NCI-H2171 treated with DMSO at 0.1 percent for 48 hours (cell line): ENCODE results near the gene UNC79.

Experiments
- DNase-seq: peaks from one replicate; lab custom pipeline; 2025; lab: John Stamatoyannopoulos, UW

Gene UNC79

DNA sequence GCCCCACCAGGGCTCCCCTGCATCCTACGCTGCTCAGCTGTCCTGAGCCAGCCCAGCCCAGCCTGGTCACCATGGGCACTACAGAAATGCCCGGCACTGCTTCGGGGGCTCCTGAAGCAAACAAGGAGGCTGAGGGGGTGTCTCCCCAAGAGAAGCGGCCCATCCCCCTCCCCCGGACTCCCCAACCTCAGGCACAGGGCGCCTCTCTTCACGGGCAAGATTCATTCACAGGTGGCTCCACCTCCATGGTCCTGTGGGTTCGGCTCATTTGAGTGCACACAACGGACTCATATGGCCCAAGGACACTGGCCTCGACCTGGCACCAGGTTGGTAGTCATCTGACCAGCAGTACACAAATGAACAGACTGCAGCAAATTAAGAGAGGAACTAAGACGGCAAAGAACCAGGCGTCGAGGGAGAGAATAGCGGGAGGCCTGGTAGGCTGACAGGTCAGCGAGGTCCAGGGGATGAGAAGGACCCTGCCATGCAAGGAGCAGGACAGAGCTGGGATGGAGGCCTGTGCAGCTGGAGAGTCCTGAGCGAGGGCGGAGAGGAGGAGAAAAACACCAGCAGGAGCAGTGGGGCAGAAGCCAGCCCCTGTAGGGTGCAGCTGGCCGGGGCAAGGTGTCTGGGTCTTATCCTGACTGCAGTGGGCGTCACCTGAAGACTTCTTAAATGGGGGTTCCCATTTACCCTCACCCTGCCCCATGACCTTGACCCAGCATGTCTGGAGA lies 297.3 kb downstream of the UNC79 start:
- DNase-seq: no peak

DNA sequence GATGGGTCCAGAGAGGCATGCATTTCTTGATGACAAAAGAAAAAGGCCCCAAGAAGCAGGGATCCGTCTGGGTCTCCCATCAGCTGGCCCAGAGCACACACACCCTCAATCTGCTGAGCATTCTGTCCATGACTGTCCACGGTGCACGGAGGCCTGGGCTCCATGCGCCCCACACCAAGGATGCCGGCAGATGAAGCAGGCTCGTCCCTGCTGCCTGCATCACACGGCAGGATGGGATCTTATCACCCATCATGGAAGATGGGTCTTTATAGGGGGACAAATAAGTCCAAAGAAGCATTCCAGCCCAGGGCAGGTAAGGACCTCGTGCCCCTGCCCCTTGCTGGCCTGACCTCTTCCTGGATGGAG lies 297.9 kb downstream of the UNC79 start:
- DNase-seq: no peak

DNA sequence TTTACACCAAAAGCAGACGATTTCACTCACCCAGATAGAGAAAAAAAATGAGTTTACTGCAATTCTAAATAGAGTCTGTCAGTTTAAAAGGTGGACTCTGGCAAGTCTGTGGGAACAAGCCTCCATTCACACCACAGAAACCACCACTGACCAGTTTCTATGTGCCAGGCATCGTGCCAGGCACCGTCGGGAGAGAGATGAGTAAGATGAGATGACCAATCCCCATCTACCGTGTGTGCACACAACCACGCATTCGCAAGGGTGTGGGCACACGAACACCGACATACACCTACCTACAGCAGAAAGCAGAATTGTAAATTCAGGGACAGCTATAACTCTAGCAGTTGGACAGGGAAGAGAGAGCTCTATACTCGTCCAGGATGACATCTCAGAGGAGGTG lies 299.3 kb downstream of the UNC79 start:
- no peak for DNase-seq

DNA sequence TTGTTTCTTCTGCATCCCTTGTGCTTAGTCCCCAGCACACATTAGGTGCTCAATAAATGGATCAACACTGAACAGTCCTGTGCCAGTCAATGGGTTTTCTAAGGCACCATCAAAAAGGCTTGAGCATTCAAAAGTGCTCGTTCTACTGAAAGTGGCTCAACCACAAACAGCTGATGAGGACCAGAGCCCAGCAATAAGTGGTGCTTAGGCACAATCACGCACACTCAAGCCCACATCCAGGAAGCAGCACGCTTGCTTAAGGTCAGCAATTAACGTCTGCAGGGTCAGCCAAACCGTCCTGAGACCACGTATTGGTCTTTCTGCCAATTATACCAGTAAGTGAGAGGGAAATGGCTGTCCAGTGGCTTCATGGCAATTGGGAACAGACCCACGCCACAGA lies 301.0 kb downstream of the UNC79 start:
- DNase-seq: no peak

DNA sequence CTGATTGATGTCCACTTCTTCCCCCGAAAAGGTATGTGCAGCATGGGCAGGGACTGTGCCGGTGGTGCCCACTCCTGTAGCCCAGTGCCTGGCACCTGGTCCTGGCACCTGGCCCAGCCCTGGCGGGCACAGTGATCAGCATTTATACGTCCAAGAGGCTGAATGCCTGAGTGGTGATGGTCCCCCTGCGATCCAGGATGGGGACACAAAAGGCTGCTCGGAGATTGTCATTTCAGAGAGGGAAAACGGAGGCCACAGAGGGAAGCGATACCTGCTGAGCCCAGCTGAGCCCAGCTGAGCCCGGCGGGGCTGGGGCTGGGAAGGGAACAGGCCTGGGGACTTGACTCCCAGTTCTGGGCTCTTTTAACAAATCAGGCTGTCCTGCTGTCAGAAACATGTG lies 301.8 kb downstream of the UNC79 start:
- no peak for DNase-seq

DNA sequence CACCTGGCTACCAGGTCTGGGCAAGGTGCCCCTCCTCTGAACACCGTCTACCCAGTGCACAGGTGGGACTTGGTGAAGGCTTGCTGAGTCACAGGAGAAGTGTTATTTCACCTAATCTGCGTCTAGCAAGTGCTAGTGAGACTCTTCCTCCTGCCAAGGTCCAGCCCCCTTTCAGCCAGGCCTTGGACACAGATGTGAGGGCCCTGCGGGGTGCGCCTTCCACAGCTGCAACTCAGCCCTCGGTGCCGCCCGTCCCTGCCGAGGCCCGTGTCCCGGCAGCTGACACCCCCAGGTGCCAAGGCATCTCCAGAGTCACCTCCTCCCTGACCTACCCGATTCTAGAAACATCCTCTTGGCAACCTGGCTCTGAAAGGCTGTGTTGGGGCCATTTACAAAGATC lies 302.5 kb downstream of the UNC79 start:
- no peak for DNase-seq

DNA sequence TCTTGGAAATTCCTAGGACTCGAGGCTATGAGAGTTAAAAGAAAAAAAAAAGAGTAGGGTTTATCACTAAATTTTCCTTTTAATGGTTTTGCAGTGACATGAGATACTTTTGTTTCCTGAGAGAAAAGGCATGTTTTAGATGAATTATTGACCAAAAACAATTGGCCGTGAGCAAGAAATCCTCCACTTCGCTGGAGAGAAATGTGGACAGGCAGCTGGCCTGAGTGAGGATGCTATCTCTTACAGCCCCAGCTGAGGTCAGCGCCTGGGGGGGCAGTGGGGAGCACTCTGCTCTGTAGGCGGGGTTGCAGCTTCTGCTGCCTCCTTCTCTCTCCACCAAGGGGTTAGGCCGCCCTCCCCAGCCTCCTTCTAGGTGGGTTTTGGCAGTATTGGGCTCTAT lies 302.9 kb downstream of the UNC79 start:
- DNase-seq: no peak

DNA sequence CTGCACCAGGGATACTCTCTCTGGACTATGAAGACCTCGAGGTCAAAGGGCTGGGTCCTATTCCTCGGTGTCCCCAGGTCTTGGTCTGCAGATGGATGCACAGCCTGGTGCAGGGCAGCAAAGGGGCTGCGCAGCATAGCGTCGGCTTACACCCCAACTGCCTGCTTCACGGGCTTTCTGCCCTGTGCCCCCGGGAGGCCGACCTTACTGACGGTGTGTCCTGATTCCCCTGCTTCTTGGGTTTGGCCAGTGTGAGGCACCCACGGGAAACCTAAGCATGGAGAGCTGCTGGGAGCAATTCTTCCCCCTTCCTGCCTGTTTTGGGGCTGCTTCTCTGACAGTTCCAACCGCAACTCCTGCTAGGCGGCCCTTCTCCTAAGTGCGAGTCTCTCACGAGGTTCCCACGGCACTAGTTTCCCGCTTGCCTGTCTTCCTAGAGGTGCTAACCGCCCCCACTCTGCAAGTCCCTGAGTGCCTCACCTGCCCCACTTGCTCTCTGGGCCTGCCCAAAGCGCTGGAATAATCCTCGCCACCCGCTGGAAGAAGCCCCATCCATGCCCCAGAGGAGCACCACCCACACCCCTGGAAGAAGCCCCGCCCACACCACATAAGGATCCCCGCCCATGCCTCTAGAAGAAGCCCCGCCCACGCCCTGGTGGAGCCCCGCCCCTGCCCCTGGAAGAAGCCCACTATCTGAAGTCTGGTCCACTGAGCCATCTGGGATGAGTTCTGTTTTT lies 303.5 kb downstream of the UNC79 start:
- no peak for DNase-seq

DNA sequence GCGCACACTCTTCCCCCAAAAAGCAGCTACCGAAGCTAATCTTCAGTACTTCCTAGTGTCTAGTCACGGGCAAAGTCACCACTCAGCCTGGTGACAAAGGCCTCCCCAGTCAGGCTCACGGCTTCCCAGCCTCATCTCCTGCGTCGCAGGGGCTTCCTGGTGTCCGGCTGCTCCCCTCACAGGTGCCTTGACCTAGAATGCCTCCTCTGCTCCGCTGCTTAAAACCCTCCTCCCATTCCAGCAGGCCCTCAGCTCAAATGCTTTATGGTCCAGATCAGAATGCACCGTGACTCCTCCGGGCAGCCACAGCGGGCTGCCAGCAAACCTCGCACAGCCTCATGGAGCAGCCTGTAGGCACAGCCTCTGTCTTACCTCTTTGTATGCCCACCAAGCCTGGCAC lies 304.5 kb downstream of the UNC79 start:
- DNase-seq: no peak

DNA sequence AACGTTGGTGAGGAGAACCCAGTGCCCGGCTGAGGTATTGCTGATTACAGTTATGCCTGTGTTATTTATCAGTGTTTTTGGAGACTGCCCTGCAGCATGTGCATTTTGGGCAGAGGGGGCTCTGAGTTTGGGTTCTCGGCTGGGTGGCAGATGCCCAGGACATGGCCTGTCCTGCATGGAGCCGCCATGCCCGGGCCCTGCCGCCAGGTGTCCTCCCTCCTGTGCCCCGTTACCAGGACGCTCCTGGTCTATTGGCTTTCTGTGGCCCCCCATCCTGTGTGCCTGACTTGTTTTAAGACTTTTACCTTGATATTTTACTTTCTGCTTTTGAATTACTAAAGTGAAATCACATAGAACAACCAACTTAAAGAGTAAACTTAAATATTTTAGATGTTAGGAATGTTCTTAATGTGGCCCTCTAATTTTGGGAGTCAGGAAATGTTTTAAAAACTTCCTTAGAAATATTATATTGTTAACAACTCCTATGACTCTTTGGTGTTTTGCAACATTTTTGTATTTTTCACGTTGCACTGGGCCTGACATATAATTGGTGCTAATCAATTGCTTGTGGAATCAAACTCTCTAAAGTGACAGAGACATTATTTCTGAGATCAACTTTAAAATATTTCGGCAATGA lies 305.8 kb downstream of the UNC79 start:
- DNase-seq: no peak

DNA sequence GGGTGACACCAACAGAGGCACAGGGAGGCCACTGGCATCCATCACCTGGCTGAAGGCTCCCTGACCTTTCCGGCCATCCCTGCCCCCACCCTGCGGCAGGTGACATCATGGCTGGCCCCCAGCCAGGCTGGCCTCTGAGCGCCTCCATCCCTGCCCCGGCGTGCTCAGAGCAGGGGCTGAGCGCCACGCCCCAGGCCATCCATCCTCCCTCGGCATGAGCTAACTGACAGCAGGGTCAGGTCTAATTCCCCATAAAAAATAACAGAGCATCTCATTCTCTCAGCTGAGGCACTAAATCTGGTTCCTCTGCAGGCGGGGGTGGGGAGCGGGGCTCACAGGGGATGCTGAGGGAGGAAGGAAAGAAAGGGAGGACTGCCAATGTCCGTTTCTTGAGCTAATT lies 306.9 kb downstream of the UNC79 start:
- DNase-seq: no peak

DNA sequence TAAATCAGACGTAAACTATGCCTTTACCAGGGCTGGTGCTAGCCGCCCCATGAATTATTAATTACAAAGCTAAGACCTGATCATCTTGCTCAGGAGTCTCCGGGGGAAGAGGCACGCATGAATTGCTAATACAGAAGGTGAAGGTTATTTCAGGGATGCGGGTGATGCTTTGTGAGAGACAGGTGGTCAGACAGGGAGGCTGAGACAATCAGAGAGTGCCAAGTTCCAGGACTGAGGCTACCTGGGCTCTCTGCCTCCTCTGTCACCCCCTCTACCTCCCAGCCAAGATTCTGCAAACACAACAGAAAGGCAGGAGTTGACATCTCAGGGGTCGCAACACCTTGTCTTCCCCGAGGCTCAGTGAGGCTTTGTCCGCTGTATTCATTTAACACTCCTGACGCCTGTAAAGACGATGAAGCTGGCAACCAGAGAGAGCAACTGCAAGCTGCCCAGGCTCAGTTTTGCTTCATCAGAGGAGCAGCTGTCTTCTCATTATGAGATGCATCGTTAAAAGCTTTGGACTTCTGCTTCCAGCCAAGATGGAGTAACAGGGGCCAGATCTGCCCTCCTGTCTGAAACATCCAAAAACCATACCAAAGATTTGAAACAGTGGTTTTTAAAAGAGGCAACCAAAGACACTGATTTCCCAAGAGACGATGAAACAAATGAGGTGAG lies 311.0 kb downstream of the UNC79 start:
- no peak for DNase-seq

DNA sequence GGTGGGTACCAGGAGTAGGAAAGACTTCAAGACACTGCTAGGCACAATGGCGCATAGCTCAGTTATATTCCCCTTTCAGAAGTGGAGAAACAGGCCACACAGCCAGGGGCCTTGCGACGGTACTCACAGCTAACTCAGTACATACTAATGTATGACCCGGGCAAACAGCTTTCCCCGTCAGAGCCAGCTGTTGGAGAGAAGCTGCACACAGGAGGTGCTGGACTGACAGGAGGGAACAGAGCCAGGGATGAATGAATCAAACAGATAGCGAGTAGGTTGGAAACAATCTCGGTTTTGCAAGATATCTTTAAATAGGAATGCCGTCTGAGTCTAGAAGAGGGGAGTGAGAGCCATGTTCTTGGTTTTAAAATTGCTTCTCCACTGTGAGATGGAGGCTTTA lies 312.0 kb downstream of the UNC79 start:
- no peak for DNase-seq

DNA sequence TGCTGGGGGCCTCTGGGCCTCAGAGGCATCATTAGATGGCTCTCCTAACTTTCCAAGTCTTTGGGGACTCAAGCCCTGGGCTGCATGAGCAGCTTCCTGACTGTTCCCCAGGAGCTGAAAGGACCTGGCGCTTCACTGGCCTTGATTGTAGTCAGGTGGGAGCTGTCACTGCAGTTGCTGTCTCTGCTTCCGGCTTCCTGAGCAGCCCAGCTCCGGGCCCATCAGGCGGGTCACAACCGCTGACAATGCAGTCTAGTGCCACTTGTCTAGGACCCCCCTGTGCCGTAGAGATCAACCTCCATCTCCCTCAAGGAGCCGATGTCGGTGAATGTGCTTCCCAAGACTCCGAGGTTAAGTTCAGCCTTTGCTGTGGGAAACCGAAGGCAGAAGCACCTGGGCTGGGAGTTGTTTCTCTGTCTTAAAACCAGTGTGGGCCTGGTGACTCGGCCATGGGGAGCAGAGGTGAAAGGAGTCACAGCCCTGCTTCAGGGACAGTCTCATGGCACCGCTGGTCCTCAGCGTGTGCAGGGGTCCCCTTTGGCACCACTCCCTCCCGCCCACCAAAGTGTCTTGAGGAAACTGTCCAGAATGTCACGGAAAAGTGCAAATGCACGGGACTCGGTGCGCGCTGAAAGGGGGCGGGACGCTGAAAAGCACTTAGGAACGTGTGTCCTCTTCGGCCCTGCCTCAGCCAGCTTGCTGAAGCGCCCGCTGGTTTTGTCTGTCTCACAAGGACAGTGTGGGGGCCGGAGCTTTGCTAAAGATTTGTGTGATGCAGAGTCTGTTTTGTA lies 312.7 kb downstream of the UNC79 start:
- no peak for DNase-seq

DNA sequence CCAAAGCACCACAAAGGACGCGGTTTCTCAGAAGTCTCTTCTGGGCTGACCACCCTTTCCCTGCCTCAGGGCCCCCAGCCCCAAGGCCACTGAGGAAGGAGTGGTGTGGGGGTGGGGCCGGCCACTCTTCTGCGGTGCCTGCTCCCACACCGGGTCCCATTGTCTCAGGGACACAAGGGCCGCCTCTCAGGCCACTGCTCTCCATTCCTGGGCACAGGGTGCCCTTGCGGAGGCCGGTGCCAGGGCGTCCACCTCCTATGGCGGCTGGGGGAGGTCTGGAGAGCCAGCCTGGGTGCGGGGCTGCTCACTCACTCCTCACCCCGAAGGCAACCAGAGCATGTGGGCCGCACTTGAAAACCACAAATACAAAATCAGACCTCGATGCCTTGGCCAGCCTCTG lies 313.4 kb downstream of the UNC79 start:
- no peak for DNase-seq

DNA sequence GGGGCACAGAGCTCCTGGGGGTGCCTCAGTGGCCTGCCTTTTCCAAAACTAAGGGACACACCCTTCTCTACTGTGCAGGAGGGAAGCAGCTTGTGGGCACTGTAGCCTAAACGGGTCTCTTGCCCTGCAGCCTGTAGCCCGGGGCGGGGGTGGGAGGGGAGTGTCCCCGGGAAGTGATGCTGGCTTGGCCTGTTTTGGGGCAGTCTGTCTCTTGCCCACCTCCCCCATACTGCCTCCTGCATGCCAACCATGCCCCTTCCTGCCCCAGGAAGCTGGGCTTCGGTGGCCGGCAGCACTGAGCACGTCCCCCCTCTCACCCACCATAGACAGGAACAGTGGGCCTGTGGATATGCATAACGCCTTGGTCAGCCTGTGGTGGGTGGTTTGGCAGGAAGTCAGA lies 314.1 kb downstream of the UNC79 start:
- DNase-seq: no peak

DNA sequence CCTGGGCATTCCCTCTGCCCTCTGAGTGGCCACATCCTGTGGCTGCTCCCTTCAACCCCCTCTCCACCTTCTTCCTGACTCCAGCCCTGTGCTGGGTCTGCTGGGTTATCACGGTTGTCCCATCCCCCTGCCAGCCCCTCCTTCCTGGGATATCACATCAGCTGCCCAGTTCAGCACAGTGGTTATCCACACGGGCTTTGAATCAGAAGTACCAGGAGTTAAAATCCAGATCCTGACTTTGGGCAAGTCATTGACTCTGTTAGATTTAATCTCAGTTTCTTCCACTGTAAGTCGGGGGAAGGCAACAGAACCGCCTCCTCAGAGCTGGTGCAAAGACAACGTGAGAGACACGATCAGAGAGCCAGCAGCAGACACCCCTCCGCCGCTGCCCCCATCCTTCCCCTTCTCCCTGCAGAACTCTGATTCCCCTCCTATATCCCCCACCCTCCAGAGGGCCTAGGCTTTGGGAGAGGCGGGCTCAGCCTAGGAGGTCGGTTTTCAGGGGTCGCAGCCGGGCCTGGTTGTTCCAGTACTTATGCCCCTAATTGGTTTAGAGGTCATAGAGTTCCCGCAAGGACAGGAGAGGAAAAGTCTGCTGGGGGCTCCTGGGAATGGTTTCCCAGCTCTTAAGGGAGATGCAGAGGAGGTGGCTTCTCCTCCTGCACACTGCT lies 315.0 kb downstream of the UNC79 start:
- DNase-seq: no peak

DNA sequence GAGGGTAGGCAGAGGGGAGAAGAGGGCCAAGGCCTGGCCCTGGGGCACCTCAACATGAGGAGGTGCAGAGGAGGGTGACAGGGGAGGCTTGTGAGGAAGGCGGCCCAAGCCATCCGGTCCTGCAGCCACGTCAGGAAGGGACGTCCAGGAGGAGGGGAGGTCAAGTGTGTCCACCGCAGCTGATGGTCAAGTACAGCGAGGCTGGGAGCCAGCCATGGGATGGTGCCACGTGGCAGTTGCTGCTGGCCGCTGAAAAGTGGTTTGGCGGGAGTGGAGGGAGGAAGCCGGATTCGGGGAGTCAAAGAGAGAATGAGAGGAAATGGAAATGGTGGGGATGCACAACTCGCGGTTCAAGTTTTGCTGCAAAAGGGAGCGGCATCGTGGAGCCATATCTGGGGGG lies 316.4 kb downstream of the UNC79 start:
- no peak for DNase-seq

DNA sequence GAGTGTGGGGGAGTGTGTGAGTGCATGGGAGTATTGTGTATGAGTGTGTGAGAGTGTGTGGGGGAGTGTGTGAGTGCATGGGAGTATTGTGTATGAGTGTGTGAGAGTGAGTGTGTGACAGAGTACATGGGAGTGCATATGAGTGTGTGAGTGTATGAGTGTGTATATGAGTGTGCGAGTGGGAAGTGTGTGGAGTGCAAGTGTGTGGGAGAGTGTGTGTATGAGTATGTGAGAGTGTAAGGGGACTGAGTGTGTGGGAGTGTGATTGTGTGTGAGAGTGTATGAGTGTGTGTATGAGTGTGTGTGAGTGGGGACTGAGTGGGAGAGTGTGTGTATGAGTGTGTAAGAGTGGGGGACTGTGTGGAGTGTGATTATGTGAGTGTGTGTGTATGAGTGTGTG lies 316.8 kb downstream of the UNC79 start:
- DNase-seq: no peak

DNA sequence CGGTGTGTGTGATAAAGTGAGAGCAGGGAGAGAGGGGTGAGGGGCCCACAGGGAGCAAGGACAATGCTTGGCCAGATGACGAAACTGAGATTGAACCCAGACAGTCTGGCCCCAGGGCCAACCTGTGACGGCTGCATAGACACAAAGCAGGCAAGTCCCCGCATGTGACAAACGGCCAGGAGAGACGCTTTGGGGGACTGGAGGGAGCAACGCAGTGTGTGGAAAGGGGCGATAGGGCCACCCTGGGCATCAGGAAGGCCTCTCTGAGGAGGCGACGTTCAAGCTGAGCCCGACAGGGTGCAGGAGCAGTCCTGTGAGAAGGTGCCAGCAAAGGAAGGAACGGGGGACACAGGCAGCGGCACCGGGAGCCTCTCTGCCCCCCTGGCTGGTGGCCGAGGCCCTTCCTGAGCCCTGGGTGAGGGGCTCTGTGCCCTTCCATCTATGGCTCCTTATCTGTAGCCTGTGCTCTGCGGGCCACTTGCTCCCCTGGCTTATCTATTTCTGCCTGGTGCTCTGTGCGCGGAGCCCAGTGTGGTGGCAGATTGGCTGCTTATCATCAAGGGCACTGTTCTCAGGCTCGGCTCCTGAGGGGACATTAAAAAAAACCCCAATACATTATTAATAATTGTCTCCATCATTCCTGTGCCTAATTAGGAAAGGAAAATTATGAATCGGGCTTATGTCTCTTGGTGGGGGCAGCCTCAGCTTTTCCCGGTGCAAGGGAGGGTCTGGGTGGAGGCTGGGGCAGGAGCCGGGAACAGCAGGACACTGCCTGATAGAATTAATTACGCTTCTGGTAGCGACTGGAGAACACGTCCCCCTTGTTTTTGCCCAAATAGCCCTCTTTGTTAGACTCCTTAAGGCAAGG lies 317.7 kb downstream of the UNC79 start:
- DNase-seq: peak; percentile 24

DNA sequence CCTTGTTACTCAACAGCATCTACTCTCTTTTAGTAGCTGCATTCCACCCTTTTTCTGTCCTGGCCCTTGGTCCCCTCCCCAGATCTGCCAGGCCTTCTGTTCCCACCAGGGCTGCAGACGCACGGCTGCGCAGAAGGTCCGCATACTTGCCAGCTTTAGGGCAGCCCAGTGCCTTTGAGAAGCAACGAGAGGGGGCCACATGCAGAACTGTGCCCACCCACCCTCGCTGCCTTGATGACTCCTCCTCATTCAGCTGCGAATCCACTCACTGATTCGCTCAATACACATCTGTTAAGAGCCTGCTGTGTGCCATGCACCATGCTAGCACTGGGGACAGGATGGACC lies 318.3 kb downstream of the UNC79 start:
- DNase-seq: no peak
